ENCODE measurements around the gene GSK3A. TPM values are rescaled to one million over a fixed set of nuclear protein-coding genes. Genes with fewer than 3 reads are reported as not detected.

The GSK3A gene
- total RNA-seq, 1 experiment from 2014 or later: 46.0 TPM

DNA sequence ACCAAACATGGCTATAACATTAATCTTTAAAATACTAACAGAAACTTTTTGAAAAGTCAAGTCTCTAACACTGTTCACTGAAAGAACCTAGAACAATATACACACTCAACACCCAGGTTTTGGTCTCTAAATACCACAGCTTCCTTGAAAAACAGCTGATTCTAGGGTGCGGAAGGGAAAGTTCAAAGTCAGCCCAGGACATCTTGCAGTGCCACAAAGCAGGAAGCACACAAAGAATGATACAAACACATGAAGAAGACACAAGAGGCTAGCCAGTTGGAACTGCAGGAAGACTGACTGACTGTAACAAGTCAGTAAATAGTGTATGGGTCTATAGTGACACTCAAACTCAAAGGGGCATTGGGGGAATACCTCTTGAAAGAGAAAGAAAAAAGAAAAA lies 29.5 kb downstream of the GSK3A start:
- DNase-seq (ENCODE audit: low read depth, low spot score) (no peak), ATAC-seq (no peak)
- Histone ChIP-seq H3K27ac (ENCODE audit: low read length) (no peak overlapping the region), H3K4me3 (ENCODE audit: low read depth in 2 of 2, low read length in 2 of 2) (no peak overlapping the region), H3K4me1 (ENCODE audit: control insufficient read depth, insufficient read depth, low read length) (peaks cover 2% of the 10 kb centered on the region; the same call in 1 of the 2 replicates), H3K9me3 (ENCODE audit: control insufficient read depth, insufficient read depth, low read depth, low read length) (no peaks in the 10 kb centered on the region), H3K27me3 (ENCODE audit: control insufficient read depth, insufficient read depth, low read length) (no peaks in the 10 kb centered on the region), H3K36me3 (ENCODE audit: control insufficient read depth, insufficient read depth, low read length) (no peaks in the 10 kb centered on the region; the same call in none of the 2 replicates)
- ChIA-PET CTCF (interaction anchor here (0.6 kb wide), 1 partner anchor 67 kb away, joined by 8 read pairs; no protein-coding TSS in a partner anchor), POLR2A (no interaction called here)
- in situ Hi-C loops (cut with HindIII; ENCODE audit: low pct_unique_long_range_greater_than_20kb, low sequenced_read_pairs): no loop called here
- no TSS peak for BruUV-seq (replicated peaks)
- TF ChIP-seq, protein P1, sequence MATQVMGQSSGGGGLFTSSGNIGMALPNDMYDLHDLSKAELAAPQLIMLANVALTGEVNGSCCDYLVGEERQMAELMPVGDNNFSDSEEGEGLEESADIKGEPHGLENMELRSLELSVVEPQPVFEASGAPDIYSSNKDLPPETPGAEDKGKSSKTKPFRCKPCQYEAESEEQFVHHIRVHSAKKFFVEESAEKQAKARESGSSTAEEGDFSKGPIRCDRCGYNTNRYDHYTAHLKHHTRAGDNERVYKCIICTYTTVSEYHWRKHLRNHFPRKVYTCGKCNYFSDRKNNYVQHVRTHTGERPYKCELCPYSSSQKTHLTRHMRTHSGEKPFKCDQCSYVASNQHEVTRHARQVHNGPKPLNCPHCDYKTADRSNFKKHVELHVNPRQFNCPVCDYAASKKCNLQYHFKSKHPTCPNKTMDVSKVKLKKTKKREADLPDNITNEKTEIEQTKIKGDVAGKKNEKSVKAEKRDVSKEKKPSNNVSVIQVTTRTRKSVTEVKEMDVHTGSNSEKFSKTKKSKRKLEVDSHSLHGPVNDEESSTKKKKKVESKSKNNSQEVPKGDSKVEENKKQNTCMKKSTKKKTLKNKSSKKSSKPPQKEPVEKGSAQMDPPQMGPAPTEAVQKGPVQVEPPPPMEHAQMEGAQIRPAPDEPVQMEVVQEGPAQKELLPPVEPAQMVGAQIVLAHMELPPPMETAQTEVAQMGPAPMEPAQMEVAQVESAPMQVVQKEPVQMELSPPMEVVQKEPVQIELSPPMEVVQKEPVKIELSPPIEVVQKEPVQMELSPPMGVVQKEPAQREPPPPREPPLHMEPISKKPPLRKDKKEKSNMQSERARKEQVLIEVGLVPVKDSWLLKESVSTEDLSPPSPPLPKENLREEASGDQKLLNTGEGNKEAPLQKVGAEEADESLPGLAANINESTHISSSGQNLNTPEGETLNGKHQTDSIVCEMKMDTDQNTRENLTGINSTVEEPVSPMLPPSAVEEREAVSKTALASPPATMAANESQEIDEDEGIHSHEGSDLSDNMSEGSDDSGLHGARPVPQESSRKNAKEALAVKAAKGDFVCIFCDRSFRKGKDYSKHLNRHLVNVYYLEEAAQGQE (IDR thresholded peaks at IDR 0.05; ENCODE audit: insufficient read depth in 1 of 2, low read depth in 2 of 2, low read length in 1 of 2): no peak
- TF ChIP-seq SIN3A (IDR thresholded peaks at IDR 0.05; ENCODE audit: borderline replicate concordance, insufficient read depth, low read depth, low read length) (no peak), TCF7L2 (IDR thresholded peaks at IDR 0.05; ENCODE audit: low read depth, low read length) (no peak), POLR2AphosphoS5 (IDR thresholded peaks at IDR 0.05; ENCODE audit: low read depth, low read length) (no peak)
- TF ChIP-seq, protein P2, sequence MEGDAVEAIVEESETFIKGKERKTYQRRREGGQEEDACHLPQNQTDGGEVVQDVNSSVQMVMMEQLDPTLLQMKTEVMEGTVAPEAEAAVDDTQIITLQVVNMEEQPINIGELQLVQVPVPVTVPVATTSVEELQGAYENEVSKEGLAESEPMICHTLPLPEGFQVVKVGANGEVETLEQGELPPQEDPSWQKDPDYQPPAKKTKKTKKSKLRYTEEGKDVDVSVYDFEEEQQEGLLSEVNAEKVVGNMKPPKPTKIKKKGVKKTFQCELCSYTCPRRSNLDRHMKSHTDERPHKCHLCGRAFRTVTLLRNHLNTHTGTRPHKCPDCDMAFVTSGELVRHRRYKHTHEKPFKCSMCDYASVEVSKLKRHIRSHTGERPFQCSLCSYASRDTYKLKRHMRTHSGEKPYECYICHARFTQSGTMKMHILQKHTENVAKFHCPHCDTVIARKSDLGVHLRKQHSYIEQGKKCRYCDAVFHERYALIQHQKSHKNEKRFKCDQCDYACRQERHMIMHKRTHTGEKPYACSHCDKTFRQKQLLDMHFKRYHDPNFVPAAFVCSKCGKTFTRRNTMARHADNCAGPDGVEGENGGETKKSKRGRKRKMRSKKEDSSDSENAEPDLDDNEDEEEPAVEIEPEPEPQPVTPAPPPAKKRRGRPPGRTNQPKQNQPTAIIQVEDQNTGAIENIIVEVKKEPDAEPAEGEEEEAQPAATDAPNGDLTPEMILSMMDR (IDR thresholded peaks at IDR 0.05): no peak
- intact Hi-C loops (cut with micrococcal nuclease; ENCODE audit: unreplicated experiment): no loop called here

DNA sequence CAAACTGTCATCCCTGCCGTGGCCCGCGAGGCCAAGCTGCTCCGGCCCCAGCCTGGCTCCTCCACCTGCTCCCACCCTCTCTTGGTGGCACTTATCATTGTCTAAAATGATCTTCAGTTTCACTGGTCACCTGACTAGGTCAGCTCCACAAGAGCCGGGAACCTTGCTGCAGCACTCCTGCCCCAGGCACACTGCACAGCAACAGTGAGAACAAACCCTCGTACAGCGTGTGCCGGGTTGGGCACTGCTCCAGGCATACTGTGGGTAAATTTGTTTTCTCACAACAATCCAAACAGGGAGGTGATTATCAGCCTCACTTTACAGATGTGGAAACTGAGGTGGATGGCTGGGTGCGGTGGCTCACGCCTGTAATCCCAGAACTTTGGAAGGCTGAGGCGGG lies 33.8 kb downstream of the GSK3A start:
- H3K4me3 ChIP-seq (ENCODE audit: low read depth in 2 of 2, low read length in 2 of 2): no peak overlapping the region
- DNase-seq (ENCODE audit: low read depth, low spot score) (no peak), ATAC-seq (no peak)
- POLR2A ChIA-PET: no interaction called here
- no peaks in the 10 kb centered on the region for H3K27me3 ChIP-seq (ENCODE audit: control insufficient read depth, insufficient read depth, low read length)
- H3K36me3 ChIP-seq (ENCODE audit: control insufficient read depth, insufficient read depth, low read length): no peaks in the 10 kb centered on the region; the same call in 1 of the 2 replicates
- TF ChIP-seq SIN3A (IDR thresholded peaks at IDR 0.05; ENCODE audit: borderline replicate concordance, insufficient read depth, low read depth, low read length) (no peak), POLR2AphosphoS5 (IDR thresholded peaks at IDR 0.05; ENCODE audit: low read depth, low read length) (no peak), TCF7L2 (IDR thresholded peaks at IDR 0.05; ENCODE audit: low read depth, low read length) (no peak)
- TF ChIP-seq, protein P1 (IDR thresholded peaks at IDR 0.05; ENCODE audit: insufficient read depth in 1 of 2, low read depth in 2 of 2, low read length in 1 of 2): no peak
- TF ChIP-seq, protein P2 (IDR thresholded peaks at IDR 0.05): no peak
- no peaks in the 10 kb centered on the region for H3K4me1 ChIP-seq (ENCODE audit: control insufficient read depth, insufficient read depth, low read length)
- no TSS peak for BruUV-seq (replicated peaks)
- intact Hi-C loops (cut with micrococcal nuclease; ENCODE audit: unreplicated experiment): no loop called here
- in situ Hi-C loops (cut with HindIII; ENCODE audit: low pct_unique_long_range_greater_than_20kb, low sequenced_read_pairs): no loop called here
- no peak overlapping the region for H3K27ac ChIP-seq (ENCODE audit: low read length)
- CTCF ChIA-PET: no interaction called here
- no peaks in the 10 kb centered on the region for H3K9me3 ChIP-seq (ENCODE audit: control insufficient read depth, insufficient read depth, low read depth, low read length)

Measured in Panc1 (cell line).